Activated CD4-positive, alpha-beta T cell treated with anti-CD3 and anti-CD28 coated beads for 24 hours (primary cell): ENCODE measurements around the gene SIK2.

Source experiments
- DNase-seq, 2 donors: peaks; one replicate each; pipeline ENCODE4 v3.0.0-alpha.2; 2020; ENCODE audit warnings: low read depth in 2 of 2

Gene SIK2

DNA sequence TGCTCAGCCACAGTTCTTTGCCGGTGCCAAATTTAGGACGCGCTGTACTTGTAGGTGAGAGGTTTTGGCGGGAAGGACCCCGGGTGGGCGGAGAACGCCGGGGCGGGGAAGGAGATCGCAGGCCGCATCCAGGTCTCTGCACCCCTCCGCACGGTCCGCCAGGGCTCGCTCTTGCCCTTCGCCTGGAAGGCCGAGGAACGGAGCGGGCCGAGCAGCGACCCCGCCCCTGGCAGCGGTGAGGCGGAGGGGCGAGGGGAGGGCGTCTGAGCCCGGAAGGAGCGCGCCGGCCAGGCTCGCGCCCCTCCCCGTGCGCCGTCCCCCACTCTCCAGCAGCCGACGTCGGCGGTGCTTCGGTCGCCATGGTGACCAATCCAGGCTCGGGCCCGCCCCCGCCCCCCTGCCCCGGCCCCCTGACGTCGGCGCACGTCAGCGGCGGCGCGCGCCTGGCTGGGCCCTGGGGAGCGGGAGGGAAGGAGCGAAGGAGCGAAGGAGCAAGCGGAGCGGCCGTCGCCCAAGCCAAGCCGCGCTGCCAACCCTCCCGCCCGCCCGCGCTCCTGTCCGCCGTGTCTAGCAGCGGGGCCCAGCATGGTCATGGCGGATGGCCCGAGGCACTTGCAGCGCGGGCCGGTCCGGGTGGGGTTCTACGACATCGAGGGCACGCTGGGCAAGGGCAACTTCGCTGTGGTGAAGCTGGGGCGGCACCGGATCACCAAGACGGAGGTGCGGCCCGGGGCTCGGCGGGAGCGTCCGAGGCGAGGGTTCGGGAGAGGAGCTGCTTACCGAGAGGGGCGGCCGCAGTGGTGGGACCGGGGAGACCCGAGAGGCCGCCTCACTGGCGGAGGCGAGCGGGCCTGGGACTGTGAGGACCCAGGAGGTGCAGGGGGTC is at the start of gene SIK2:
TSS of gene SIK2 (plus strand) at position 471 of the 886 bp plus-strand sequence. CDS start at position 586, 115 bp downstream.
- DNase-seq, result peak; percentile 77 to 82

DNA sequence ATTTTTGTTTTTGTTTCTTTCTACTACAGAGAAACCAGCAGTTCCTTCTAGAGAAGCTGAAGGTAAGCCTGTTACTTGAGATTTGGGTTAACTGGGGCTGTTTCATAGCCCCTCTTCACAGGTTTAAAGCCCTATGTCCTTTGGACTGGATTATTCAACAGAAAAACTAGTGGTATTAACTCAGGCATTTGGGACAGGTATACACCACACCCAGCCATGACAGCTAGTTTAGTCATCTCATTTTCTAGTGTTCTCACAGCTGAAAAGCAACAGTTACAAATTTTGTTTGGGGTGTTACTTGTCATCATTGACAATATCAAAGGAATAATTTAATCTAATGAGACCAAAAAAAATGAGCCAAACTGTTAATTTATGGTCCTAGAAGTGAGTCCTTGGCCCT is 47.7 kb upstream of the SIK2 start:
- no peak for DNase-seq

- DNase-seq, result no peak
Measured at GRCh38 chr11:111555255-111555654, 47.0 kb upstream of the SIK2 start.

- no peak for DNase-seq
Measured at GRCh38 chr11:111557425-111558111, 44.7 kb upstream of the SIK2 start.

DNA sequence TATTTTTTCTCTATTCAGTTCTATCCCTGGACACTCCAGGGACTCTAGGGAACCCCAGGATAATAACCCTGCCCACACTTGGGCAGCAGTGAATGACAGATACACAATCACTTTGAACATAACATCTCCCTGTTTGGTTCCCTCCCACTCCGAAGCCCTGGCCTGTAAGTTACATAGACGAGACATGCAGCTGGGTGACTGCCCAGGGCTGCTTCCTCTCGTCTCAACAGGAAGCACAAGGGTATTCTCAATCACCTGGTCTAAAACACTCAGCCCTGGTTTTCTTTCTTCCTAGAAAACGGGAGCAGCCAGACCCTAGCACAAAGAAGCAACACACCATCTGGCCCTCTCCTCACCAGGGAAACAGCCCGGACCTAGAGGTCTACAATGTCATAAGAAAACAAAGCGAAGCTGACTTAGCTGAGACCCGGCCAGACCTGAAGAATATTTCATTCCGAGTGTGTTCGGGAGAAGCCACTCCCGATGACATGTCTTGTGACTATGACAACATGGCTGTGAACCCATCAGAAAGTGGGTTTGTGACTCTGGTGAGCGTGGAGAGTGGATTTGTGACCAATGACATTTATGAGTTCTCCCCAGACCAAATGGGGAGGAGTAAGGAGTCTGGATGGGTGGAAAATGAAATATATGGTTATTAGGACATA is 42.3 kb upstream of the SIK2 start:
- DNase-seq, result no peak

DNA sequence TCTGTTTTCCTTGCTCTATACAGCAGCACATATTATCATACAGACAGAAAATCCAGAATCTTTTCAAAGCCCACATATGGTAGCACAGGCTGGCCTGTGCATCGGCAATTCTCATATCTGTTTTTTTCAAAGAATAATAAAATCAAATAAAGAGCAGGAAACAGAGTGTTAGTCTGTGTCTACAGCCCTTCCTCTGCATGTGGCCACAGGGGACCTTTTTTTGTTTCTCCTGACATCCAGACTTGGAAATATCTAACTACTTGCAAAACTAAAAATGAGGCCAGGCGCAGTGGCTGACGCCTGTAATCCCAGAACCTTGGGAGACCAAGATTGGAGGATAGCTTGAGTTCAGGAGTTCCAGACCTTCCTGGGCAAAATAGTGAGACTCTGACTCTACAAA is 41.4 kb upstream of the SIK2 start:
- no peak for DNase-seq

- DNase-seq, result no peak
Measured at GRCh38 chr11:111561306-111561705, 40.9 kb upstream of the SIK2 start.

DNA sequence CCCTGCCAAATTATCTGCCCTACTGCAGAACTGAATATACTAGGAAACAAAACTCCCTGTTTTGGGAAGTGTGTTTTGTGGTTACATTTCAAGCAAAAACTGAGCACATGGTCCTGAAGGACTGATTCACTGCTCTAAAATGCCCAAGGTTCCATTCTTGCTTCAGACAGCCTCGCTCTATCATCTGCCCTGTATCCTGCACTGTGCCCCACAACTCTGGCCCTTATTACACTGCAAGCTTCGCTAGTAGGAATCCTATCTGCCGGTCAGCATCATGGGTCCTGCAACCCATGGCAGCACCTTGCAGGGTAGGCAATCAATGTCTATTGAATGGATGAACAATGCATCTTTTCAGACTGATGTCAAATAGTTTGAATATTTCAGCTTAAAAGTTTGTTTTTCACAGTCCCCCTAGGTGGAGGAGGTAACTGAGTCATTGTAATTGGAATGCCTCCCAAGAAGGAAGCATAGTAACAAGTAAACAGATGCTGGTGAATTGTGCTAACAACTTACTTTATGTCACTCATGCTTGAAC is 40.4 kb upstream of the SIK2 start:
- no peak for DNase-seq

DNA sequence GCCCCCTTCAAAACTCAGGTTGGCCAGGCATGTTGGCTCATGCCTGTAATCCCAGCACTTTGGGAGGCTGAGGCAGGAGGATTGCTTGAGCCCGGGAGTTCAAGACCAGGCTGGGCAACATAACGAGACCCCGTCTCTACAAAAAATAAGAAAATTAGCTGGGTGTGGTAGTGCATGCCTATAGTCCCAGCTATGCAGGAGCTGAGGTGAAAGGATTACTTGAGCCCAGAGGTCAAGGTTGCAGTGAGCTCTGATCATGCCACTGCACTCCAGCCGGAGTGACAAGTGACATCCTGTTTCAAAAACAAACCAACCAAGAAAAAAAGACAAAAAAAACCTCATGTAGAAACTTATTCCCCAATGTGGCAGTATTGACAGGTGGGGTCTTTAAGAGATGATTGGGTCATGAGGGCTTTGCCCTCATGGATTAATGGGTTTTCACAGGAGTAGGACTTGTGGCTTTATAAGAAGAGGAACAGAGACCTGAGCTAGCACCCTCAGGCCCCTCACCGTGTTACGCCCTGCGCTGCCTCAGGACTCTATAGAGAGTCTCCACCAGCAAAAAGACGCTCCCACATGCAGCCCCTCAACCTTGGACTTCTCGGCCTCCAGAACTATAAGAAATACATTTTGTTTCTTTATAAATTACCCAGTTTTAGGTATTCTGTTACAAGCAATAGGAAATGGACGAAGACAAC is 39.4 kb upstream of the SIK2 start:
- no peak for DNase-seq

GRCh38 chr11:111565114-111565720 is 37.0 kb upstream of the SIK2 start:
- DNase-seq, result peak; percentile 34 to 58

- no peak for DNase-seq
Measured at GRCh38 chr11:111566324-111566723, 35.9 kb upstream of the SIK2 start.

DNA sequence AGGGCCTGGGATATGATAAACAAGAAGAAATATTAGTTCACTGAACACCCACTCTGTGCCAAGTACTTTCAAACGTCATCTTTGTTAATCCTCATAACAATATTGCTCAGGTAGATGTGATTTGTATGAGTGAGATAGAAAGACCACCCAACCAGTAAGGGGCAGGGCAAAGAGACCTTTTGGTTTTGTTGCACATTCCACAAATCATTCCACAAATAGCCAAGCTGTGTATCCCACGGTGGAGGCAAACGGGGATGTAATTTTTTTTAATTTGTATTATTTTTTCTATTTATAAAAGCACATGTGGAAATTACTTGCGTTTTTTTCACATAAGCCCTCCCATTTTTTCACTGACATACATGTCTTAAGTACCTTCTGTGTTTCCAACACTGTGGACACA is 32.8 kb upstream of the SIK2 start:
- DNase-seq, result no peak

DNA sequence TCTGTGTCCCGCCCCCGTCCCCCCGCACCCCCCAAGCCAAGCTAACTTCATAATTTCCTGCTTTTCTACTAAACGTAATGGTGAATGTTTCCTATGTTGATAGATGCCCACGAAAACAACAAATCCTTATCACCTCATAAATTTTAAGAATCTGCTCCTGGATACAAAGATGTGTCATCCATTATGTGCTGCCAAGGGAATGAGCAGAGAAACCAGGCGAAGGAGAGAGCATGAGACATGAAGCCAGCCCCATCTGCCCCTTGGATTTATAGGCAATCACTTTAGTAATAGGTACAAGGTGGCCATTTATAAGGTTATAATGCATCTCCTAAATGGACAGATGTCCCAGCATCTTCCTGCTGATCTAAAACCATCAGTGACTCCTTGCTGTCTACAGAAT is 31.5 kb upstream of the SIK2 start:
- no peak for DNase-seq

DNA sequence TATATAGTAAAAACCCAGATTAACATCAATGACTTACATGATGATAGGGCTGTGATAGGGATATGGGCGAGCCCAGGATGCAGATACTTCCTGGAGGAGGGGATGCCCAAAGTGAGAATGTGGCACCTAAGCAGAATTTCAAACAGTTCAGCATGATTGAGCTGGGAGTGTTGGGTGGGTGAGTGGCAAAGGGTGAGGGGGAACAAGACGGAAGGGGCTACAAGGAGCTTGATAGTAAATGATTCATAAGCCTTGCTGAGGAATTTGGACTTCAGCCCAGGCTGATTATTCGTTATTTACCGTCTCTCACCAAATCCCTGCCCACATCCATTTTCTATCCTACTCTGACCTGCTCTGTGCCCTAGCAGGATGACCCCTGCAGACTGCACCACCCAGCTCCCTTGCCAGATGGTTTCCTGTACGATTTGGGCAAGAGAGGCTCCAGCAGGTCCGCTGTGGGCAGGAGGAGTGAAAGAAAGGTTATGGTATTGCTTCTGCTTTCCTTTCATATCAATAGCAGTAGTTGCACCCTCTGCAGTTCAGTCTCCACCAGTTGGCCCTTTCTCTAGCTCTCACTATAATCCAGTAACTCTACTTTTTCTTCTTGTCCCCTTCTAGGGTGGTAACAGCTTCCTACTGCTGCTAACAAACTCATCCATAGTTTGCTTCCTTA is 30.3 kb upstream of the SIK2 start:
- DNase-seq, result no peak

GRCh38 chr11:111572581-111572980 is 29.7 kb upstream of the SIK2 start:
- DNase-seq, result no peak

DNA sequence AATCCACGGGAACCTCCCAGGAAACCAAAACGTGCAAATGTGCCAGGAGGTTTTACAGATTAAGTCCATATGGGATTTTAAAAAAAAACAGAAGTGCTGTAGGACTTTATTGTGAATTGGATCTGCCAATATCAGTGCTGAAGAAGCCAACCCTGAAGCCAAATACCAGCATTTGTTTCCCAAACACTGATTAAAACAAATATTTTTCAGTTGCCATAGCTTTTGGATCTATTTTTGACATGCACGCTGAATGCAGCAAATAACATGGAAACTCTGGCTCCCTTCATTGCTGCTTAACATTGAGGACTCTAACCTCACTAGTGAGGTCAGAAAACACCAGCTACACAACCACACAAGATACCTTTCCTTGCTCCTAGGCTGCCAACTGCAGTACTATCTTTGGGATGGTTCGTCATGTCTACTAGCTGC is 28.4 kb upstream of the SIK2 start:
- DNase-seq, result no peak

GRCh38 chr11:111574373-111575225 is 27.6 kb upstream of the SIK2 start:
- no peak for DNase-seq

DNA sequence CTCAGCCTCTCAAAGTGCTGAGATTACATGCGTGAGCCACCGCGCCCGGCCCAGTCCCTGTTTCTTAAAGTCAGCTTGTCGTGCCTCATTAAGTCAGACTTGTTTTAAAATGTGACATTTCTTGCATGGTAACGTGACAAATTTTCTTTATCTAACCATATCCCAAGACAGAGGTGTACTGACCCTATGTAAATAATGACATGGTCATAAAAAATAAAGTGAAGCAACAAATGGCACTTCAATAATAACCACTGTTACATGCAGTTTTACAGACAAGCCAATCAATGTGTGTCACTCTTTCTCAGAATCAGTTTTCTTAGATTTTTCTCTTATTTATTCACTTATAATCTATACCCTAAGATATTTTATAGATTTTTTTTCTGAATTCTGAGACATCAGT is 26.5 kb upstream of the SIK2 start:
- DNase-seq, result no peak

- no peak for DNase-seq
Measured at GRCh38 chr11:111577821-111578220, 24.4 kb upstream of the SIK2 start.

DNA sequence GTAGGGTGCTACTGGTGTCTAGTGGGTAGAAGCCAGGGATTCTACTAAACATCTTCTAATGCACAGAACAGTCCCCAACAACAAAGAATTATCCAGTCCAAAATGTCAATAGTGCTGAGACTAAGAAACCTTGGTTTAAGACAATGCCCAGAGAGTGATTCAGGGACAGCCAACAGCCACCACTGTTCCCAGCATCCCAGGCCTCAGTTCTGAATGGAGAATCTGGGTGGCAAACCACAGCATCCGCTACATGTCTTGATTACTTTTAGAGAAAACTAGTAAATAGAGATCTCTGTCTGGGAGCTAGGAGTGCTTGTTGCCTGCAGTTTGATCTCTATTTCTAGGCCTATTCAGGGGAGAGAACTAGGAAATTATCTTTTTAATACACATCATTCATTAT is 20.9 kb upstream of the SIK2 start:
- no peak for DNase-seq
